Measurements from ENCODE around the gene FGF10.

DNA sequence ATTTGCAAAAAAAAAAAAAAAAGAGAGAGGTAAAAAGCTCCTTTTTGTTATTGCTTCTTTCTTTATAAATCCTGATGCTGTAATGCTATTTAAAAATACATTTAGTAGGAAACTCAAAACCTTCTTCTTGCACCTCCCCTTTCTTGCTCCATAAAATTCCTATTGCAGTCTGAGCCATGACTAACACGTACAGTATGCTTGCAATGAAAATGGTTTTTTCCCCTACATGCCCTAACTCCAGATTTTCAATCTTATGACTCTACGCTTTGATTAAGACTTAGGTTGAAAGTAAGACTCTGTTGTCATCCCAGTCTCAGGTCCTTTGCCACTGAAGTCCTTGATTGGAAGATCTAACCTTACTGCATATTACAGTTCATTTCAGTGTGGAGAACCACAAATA, 23.9 kb downstream of the FGF10 start:
- TF ChIP-seq POLR2A (IDR thresholded peaks at IDR 0.05) (no peak), CTCF (IDR thresholded peaks at IDR 0.05) (no peak)
